Measurements from ENCODE around the gene NKAPL.
A peak's percentile ranks its signal among the peaks of the same experiment; 100 is the strongest.

Gene NKAPL

DNA sequence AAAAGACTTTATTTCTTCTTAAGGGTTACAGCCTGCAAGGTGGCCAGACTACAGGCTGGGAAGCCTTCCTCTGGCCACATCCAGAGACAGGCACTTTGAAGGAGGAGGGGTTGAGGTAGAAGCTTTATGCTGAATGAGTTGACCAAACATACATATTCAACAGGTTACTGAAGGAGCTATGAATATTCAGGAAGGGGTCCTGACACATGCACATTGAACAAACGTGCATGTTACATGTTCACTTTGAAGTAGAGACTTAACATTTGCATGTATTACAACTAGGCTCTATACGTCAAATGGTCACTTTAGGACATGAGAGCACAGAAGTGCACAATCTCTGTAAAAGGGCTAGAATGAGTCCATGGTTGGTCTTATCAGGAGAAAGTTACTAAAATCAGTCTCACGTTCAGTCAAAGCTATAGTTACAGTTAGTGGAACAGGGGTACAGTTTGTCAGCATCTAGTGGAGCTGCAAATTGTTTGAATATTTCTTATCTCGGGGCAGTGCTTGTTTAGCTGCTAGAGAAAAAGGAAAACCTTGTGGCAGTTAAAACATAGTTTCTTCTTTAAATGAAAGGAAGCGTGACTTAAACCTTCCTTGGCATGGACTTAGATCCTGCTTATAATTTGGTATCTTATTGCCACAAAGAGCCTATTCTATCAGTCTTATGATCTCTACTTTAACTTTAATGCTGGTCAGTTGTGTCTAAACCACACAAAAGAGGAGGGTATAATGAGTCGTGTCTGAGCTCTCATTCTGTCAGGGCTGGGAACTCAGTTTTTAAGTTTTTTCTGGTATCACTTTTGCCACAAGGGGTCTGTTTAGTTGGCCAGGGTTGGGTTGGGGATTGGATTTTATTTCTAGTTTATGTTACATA lies 38.6 kb upstream of the NKAPL start:
- H3K9me3 ChIP-seq (ENCODE audit: control insufficient read depth, low read length) = no peaks in the 10 kb centered on the region
- no peak overlapping the region for H3K4me3 ChIP-seq (ENCODE audit: insufficient read depth, low read depth, low read length)
- H3K27ac ChIP-seq (ENCODE audit: insufficient read depth, low read depth, low read length, poor library complexity, severe bottlenecking) = no peak overlapping the region
- no peaks in the 10 kb centered on the region for H3K36me3 ChIP-seq (ENCODE audit: control insufficient read depth, insufficient read depth, low read length)
- no peaks in the 10 kb centered on the region for H3K4me1 ChIP-seq (ENCODE audit: control insufficient read depth, insufficient read depth, low read length)
- WGBS, 2 experiments = 60 to 66% methylated on average over 6 of the region's 6 CpGs
- H3K27me3 ChIP-seq (ENCODE audit: control insufficient read depth, insufficient read depth, low read length, poor library complexity, severe bottlenecking) = peaks cover 73% of the 10 kb centered on the region

DNA sequence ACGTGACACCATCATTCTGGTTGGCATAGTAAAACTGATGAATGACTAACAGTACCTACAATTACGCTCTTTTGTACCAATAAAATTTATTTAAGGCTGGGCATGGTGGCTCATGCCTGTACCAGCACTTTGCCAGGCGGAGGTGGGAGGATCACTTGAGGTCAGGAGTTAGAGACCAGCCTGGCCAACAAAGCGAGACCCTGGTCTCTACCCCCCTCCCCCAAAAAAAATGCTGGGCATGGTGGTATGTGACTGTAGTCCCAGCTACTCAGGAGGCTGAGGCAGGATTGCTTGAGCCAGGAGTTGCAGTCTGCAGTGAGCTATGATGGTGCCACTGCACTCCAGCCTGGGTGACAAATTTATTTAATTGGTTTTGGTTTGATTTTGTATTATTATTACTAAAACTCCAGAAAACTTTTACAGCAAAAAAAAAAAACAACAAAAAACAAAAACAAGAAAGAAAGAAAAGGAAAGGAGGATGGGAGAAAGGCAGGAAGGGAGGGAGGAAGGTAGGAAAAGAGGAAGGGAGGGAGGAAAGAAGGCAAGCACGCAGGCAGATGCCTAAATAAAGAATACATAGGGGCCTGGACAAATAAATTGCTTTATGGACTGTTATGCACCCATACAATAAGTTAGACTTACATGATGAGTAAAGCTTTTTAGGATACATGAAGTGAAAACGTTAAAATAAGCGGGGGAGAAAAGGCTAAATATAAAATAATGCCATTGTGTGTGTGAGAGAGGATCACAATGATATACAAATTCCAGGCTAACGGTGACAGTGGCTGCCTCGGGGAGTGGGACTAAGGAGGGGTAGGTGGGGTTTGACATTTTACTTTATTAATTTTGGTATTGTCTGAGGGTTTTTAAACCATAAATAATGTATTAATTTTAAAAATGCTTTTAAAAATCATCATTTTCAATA lies 34.7 kb upstream of the NKAPL start:
- whole genome bisulfite sequencing, 2 experiments = 59 to 64% methylated on average over 9 of the region's 9 CpGs
- H3K27ac ChIP-seq (ENCODE audit: insufficient read depth, low read depth, low read length, poor library complexity, severe bottlenecking) = no peak overlapping the region
- H3K36me3 ChIP-seq (ENCODE audit: control insufficient read depth, insufficient read depth, low read length) = peaks cover 24% of the 10 kb centered on the region
- H3K9me3 ChIP-seq (ENCODE audit: control insufficient read depth, low read length) = no peaks in the 10 kb centered on the region
- peak overlapping the region; percentile 60 for H3K4me3 ChIP-seq (ENCODE audit: insufficient read depth, low read depth, low read length)
- H3K4me1 ChIP-seq (ENCODE audit: control insufficient read depth, insufficient read depth, low read length) = peaks cover 4% of the 10 kb centered on the region
- H3K27me3 ChIP-seq (ENCODE audit: control insufficient read depth, insufficient read depth, low read length, poor library complexity, severe bottlenecking) = peaks cover 46% of the 10 kb centered on the region

DNA sequence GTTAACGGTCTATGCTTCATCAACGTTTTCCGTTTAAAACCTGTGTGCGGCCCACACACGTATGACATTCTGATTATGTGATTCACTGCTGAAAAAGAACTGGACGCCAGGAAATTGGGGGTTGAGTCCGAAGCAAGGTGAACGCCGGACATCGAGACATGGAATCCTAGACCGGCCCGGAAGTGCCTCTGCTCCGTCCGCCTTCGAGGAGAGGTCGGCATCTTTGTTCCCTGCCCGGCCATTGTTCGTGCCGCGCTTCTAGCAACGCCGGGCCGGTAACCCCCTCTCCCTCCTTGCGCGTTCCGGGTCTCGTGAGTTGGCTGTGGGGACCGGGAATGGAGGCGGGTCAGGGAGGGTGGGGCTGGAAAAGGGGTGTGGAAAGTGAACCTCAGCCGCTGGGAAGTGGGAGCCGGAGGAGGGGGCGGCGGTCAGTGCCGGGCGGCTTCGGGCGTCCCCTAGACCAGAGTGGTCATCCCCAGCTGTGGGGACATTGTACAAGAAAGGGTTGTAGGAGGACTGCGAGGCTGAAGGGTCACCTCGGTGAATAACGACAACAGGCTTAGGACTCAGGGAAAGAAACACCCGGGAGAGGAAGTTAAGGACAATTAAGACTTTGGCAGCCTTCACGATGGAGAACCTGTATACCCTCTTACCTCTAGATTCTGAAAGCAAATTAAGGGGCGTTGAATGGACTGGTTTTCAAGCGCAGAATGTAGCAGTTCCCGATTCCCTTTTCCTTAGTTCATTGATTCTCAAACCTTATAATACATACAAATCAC lies 33.9 kb upstream of the NKAPL start, which contains the start of gene ZSCAN9:
Gene ZSCAN9 (plus strand): TSS at position 220 of the 779 bp plus-strand sequence. CDS start 1,810 bp downstream, outside the sequence.
- Histone ChIP-seq H3K27me3 (ENCODE audit: control insufficient read depth, insufficient read depth, low read length, poor library complexity, severe bottlenecking) (peaks cover 38% of the 10 kb centered on the region), H3K36me3 (ENCODE audit: control insufficient read depth, insufficient read depth, low read length) (peaks cover 29% of the 10 kb centered on the region), H3K4me3 (ENCODE audit: insufficient read depth, low read depth, low read length) (peak within 1 kb of the TSS; percentile 60), H3K4me1 (ENCODE audit: control insufficient read depth, insufficient read depth, low read length) (peaks cover 4% of the 10 kb centered on the region), H3K27ac (ENCODE audit: insufficient read depth, low read depth, low read length, poor library complexity, severe bottlenecking) (peak within 1 kb of the TSS; percentile 30), H3K9me3 (ENCODE audit: control insufficient read depth, low read length) (no peaks in the 10 kb centered on the region)
- WGBS, 2 experiments = 1% methylated on average over 43 to 45 of the region's 45 CpGs

DNA sequence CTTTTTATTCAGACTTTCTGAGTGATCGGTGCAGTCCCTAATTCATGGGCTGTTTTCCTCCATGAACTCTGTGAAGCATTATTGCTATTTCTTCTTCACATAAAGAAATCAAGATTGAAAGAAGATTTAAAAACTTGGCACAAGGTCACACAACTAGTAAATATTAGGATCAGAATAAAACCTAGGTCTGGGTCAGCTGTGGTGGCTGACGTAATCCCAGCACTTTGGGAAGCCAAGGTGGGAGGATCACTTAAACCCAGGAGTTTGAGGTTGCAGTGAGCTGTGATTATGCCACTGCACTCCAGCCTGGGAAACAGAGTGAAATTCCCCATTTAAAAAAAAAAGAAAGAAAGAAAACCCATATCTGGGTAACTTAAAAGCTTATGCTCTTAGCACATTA lies 32.6 kb upstream of the NKAPL start:
- Histone ChIP-seq H3K36me3 (ENCODE audit: control insufficient read depth, insufficient read depth, low read length) (peaks cover 38% of the 10 kb centered on the region), H3K4me1 (ENCODE audit: control insufficient read depth, insufficient read depth, low read length) (peaks cover 4% of the 10 kb centered on the region), H3K27ac (ENCODE audit: insufficient read depth, low read depth, low read length, poor library complexity, severe bottlenecking) (no peak overlapping the region), H3K4me3 (ENCODE audit: insufficient read depth, low read depth, low read length) (peak overlapping the region; percentile 60), H3K9me3 (ENCODE audit: control insufficient read depth, low read length) (no peaks in the 10 kb centered on the region), H3K27me3 (ENCODE audit: control insufficient read depth, insufficient read depth, low read length, poor library complexity, severe bottlenecking) (peaks cover 26% of the 10 kb centered on the region)
- 96 to 98% methylated on average over 2 of the region's 2 CpGs for WGBS, 2 experiments

DNA sequence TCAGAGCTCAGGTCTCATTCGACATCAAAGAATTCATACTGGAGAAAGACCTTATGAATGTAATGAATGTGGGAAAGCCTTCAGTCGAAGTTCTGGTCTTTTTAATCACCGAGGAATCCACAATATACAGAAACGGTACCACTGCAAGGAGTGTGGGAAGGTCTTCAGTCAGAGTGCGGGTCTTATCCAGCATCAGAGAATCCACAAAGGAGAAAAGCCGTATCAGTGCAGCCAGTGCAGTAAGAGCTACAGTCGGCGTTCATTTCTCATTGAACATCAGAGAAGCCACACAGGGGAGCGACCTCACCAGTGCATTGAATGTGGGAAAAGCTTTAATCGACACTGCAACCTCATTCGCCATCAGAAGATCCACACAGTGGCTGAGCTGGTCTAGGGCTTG lies 26.3 kb upstream of the NKAPL start:
- Histone ChIP-seq H3K9me3 (ENCODE audit: control insufficient read depth, low read length) (no peaks in the 10 kb centered on the region), H3K4me3 (ENCODE audit: insufficient read depth, low read depth, low read length) (no peak overlapping the region), H3K36me3 (ENCODE audit: control insufficient read depth, insufficient read depth, low read length) (peaks cover 36% of the 10 kb centered on the region), H3K27me3 (ENCODE audit: control insufficient read depth, insufficient read depth, low read length, poor library complexity, severe bottlenecking) (no peaks in the 10 kb centered on the region), H3K4me1 (ENCODE audit: control insufficient read depth, insufficient read depth, low read length) (no peaks in the 10 kb centered on the region), H3K27ac (ENCODE audit: insufficient read depth, low read depth, low read length, poor library complexity, severe bottlenecking) (no peak overlapping the region)
- WGBS, 2 experiments = 95 to 96% methylated on average over 11 of the region's 11 CpGs

DNA sequence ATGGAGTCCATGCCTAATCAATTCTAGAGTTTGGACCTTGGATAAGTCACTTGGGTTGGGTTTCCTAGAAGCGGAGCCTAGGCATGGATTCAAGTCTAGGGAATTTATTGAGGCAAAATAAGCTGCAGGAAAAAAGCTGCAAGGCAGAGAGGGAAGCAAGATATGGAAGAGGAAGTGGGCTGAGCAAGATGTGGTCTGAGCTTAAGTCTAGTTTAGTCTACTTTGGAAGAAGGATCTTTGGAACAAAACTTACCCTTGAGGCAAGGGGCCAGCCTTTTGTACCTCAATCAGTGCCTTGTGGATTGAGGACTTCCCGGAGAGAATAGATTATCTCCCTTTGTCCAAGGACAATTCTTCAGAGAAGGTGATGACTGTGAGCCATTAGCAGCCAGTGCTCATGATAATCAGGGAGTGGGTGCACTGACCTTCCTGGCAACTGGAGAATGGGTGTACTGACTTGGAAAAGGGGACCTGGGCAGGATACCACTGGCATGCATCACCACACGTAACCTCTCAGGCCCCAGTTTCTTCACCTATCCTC lies 23.1 kb upstream of the NKAPL start:
- no peaks in the 10 kb centered on the region for H3K9me3 ChIP-seq (ENCODE audit: control insufficient read depth, low read length)
- 93 to 97% methylated on average over 3 of the region's 3 CpGs for WGBS, 2 experiments
- no peaks in the 10 kb centered on the region for H3K4me1 ChIP-seq (ENCODE audit: control insufficient read depth, insufficient read depth, low read length)
- peaks cover 19% of the 10 kb centered on the region for H3K36me3 ChIP-seq (ENCODE audit: control insufficient read depth, insufficient read depth, low read length)
- H3K27me3 ChIP-seq (ENCODE audit: control insufficient read depth, insufficient read depth, low read length, poor library complexity, severe bottlenecking) = no peaks in the 10 kb centered on the region
- H3K27ac ChIP-seq (ENCODE audit: insufficient read depth, low read depth, low read length, poor library complexity, severe bottlenecking) = no peak overlapping the region
- H3K4me3 ChIP-seq (ENCODE audit: insufficient read depth, low read depth, low read length) = no peak overlapping the region

DNA sequence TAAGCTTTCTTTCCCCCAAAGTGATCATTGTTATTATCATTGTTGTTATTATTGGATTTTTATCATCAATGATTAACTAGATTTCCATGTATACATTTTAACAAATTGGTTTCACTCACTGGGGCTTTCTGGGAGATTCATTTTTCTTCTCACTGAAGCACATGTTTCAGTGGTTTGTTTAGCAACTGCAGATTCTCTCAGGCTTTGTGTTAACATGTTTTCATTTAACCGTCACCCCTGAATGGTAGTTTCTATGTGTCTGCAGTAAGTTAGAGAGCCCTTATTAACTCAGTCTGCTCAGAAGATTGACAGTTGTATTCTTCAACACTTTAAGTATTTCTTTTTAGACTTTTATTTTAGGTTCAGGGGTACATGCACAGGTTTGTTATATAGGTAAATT lies 19.5 kb upstream of the NKAPL start:
- Histone ChIP-seq H3K9me3 (ENCODE audit: control insufficient read depth, low read length) (no peaks in the 10 kb centered on the region), H3K4me1 (ENCODE audit: control insufficient read depth, insufficient read depth, low read length) (no peaks in the 10 kb centered on the region), H3K4me3 (ENCODE audit: insufficient read depth, low read depth, low read length) (no peak overlapping the region), H3K36me3 (ENCODE audit: control insufficient read depth, insufficient read depth, low read length) (peaks cover 14% of the 10 kb centered on the region), H3K27me3 (ENCODE audit: control insufficient read depth, insufficient read depth, low read length, poor library complexity, severe bottlenecking) (no peaks in the 10 kb centered on the region), H3K27ac (ENCODE audit: insufficient read depth, low read depth, low read length, poor library complexity, severe bottlenecking) (no peak overlapping the region)
- 88% methylated on average over 1 of the region's 1 CpG; no CpG with 5 or more reads in 1 of the 2 experiments for WGBS, 2 experiments

DNA sequence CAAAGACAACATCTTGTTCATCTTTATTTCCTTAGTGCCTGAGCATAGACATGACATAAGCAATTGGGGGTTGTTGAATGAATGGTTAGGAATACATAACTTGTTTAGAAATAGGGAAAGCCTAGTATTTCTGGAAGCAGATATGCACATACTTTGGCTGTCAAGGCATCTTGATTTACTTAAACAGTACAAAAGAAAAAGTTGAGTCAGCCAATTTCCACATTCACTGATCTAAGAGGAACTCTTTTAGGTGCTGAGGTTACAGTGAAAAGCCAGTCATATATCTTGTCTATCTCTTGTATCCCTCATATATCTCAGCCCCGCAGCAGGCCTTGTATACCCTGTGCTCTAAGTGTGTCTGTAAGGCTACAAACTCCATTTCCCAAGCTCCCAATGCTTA lies 18.6 kb upstream of the NKAPL start:
- Histone ChIP-seq H3K9me3 (ENCODE audit: control insufficient read depth, low read length) (no peaks in the 10 kb centered on the region), H3K36me3 (ENCODE audit: control insufficient read depth, insufficient read depth, low read length) (peaks cover 19% of the 10 kb centered on the region), H3K4me3 (ENCODE audit: insufficient read depth, low read depth, low read length) (no peak overlapping the region), H3K27me3 (ENCODE audit: control insufficient read depth, insufficient read depth, low read length, poor library complexity, severe bottlenecking) (no peaks in the 10 kb centered on the region), H3K27ac (ENCODE audit: insufficient read depth, low read depth, low read length, poor library complexity, severe bottlenecking) (no peak overlapping the region), H3K4me1 (ENCODE audit: control insufficient read depth, insufficient read depth, low read length) (no peaks in the 10 kb centered on the region)
- 83 to 100% methylated on average over 1 of the region's 1 CpG for WGBS, 2 experiments

DNA sequence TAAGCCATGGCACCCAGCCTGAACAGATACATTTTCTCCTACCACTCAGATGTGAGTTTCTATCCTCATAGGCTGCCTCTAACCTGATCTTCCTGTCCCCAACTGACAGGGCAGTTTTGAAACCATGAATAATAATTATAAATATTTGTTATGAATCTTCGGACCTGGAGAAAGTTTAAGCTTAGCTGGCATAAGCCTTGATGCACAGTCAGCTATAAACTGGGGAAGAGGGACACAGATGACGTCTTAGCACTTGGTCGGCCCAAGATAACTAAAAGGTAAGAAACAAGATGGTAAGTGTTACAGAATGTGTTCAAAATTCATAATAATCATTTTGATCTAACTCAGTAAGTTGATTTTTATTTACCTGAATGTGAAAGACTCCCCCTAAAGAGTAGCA lies 15.2 kb upstream of the NKAPL start:
- H3K27ac ChIP-seq (ENCODE audit: insufficient read depth, low read depth, low read length, poor library complexity, severe bottlenecking) = no peak overlapping the region
- peaks cover 24% of the 10 kb centered on the region for H3K36me3 ChIP-seq (ENCODE audit: control insufficient read depth, insufficient read depth, low read length)
- no peaks in the 10 kb centered on the region for H3K4me1 ChIP-seq (ENCODE audit: control insufficient read depth, insufficient read depth, low read length)
- H3K9me3 ChIP-seq (ENCODE audit: control insufficient read depth, low read length) = no peaks in the 10 kb centered on the region
- H3K4me3 ChIP-seq (ENCODE audit: insufficient read depth, low read depth, low read length) = no peak overlapping the region
- WGBS, 2 experiments = 92 to 97% methylated on average over 3 of the region's 3 CpGs
- no peaks in the 10 kb centered on the region for H3K27me3 ChIP-seq (ENCODE audit: control insufficient read depth, insufficient read depth, low read length, poor library complexity, severe bottlenecking)

Data from ectodermal cell (in vitro differentiated cells).